GM21447 (cell line): Measurements from ENCODE around the gene IL4R.
A peak's percentile ranks its signal among the peaks of the same experiment; 100 is the strongest.

Experiments
- ATAC-seq: cut with Tn5 transposase; IDR thresholded peaks from one replicate; pipeline ENCODE4 v1.9.1; 2021; ENCODE audit not compliant: unreplicated experiment

The IL4R gene

DNA sequence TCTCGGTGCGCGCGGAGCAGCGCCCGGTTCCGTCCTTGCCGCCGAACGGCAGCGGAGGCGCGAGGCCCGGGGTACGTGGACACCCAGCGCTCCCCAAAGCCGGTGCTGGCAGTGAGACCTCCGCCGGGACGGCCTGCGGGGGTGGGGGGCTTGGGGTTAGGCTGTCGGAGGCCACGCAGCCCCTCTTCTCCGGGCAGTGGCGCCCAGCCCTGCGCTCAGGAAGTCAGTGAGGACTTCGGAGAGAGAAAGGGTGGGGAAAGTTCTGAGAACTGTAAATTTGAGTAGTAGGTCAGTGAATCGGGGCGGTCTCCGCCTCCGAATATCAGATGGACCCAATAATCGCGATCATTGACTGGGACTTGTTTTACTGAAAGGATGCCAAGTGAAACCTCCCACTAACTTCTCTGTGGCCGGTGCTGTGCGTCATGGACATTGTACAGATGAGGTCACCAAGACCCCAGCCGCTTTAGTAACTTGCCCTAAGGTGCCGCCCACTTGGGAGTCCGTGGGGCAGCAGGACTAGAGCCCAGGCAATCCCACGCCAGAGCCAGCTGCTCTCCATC is 468 bp downstream of the IL4R start:
- ATAC-seq, result no peak

DNA sequence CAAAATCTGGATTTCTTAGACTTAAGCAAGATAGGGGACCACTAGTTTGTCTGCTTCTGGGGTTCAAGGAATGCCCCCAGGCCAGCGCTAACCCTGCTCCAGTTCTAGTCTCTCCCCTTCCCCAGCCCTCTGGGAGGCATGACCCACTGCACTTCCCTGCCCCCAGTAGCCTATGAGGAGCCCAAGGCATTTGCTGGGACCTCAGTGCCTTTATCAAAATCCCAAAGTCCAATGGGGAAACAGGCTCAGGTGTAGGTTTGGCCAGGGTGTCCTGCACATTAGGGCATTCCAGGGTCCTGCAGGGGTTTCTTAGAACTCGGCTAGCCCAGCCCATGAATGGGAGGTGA is 1.2 kb downstream of the IL4R start:
- ATAC-seq, result no peak

DNA sequence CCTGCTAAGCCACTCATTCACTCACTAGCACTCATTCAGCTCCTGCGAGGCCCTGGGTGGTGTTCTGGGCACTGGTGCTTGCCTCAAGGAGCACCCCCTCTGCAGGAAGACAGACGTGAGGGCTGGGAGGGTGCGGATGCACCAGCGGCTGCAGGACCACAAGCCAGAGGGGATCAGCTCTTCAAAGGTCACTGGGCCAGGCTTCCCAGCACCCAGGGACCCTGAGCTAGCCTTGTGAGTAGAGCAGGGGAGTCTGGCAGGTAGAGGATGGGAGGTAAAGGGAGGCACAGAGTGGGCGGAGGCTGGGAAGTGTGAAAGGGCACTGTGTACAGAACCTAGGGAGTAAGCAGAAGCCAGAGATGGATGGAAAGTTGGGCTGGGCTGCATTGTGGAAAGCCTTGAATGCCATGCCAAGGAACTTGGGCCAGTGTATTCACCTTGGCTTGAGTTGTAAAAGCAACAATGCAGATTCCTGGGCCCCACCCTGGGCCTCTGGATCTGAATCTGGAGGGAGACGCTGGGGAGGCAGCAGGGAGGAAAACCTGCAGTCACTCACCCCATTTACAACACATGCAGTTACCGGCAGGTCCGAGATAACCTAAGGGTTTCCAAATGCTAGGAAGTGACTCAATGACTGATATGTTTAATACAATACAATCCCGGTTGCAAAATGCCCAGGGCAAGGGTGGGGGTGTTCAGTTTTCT is 1.7 kb downstream of the IL4R start:
- no peak for ATAC-seq

DNA sequence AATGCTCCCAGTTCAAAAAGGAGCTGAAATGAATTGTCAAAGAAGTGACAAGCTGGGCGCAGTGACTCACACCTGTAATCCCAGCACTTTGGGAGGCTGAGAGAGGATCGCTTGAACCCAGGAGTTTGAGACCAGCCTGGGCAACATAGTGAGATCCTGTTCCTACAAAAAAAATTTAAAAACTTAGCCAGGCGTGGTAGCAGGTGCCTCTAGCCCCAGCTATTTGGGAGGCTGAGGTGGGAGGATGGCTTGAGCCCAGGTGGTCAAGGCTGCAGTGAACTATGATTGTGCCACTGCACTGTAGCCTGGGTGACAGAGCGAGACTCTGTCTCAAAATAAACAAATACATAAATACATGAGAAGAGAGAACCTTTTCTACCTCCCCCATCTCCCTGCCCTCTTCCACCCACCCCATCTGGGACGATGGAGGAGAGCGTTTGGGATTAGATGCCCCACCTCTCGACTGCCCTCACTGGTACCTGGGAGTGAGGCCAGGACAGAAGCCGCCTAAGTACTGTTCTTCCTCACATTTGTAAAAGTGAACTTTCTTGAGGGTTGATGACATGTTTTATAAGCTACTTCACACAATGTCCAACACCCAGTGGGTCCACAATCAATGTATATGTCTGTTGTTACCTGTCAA is 2.4 kb downstream of the IL4R start:
- no peak for ATAC-seq

DNA sequence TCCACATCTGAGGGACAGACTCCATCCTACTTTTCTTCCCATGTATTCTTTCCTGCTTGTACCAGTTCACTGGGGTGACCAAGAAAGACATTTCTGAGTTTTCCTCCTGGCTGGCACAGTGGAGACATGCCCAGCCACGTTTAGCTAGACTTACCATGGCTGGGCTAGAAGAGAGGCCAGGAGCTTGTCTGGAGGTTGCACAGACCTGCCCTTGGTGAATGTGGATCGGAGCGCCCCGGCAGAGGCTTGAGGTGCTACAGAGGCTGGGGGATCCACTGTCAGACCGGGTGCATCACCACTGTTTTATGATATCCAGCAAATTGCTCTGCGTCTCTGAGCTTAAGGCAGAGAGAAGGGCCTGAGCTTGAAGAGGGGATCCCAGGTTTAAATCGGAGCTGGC is 3.5 kb downstream of the IL4R start:
- ATAC-seq, result no peak

DNA sequence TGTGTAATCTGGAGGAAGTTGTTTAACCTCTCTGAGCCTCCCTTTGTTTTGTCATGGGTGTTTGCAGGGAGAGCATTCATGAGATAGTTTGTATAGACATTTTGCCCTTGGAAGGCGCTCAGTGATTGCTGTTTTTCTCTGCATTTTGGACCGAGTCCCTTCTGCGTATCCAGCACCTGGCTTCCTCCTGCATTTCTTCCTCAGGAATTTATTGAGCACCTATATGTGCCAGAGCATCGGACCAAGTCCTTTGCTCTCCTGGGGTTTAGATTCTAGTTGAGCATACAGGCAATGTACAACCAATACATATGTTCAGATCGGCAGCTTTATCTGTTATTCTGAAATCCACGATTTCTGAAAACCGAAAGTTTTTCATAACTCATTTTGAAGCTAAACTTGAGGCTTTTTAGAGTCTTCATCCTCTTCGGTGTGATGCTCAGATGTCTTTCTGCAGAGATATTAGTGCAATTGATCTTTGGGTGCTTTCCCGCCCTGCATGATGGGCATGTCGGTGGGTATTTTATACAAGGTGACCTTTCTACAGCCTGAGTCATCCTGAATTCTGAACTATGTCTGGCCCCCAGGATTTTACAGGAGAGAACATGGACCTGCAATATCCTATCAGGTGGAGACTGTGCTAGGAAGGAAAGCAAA is 4.1 kb downstream of the IL4R start:
- ATAC-seq, result no peak

DNA sequence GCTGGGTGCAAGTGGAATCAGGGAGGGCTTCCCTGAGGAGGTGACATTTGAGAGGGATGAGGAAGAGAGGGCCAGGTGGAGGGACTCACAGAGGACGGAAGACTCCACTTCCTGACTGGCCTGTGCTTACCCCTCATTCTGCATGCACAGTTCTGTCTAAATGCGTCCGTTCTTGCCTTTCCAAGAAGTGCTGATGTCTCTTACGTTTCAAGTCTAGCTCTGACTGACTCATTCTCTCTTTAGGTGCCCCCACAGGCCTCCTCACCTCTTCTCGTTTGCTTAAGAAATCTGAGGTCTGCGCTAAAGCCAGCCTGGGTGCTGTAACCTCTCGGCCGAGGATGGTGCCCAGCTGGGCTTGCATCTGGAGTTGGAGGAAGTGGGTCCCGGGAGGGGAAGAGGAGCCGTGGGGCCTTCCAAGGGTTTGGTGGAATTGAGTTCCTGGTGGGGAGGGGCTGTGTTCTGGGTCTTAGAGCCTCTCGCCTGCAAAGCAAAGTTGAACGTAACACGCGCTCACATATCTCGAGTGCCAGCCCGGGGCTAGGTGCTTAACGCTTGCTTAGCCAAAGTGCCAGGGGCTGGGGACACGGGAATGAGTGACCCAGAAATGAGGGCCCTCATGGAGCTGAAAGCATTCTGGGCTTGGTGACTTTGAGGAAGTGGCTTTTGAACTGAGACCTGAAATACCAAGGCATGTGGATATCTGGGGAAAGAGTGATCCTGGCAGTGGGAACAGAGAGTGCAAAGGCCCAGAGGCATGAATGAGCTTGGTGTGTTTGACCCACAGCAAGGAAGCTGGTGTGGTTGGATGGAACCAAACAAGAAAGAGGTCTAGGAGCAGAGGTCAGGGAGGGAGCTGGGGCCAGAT is 4.8 kb downstream of the IL4R start:
- peak; percentile 37 for ATAC-seq

DNA sequence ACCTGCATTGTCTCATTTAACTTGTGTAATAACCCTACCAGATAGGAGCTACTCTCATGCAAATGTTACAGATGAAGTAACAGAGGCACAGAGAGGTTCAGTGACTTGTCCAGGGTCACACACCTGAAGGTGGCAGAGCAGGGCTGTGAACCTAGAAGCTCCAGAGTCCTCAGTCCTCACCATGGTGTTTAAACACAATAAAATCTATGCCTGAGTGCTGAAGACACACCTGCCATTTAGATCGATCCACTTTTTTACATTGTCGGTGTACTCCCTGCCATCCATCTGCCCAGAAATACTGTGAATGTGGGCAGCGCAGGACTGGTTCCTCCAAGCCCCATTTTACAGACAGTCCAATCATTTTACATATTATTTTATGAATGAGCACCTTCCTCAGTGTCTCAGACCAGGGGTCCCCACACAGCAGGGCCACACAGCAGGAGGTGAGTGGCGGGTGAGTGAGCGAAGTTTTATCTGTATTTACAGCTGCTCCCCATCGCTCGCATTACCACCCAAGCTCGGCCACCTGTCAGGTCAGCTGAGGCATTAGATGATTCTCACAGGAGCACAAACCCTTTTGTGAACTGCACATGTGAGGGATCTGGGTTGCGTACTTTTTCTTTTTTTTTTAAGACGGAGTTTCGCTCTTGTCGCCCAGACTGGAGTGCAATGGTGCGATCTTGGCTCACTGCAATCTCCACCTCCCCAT is 5.6 kb downstream of the IL4R start:
- ATAC-seq, result no peak

DNA sequence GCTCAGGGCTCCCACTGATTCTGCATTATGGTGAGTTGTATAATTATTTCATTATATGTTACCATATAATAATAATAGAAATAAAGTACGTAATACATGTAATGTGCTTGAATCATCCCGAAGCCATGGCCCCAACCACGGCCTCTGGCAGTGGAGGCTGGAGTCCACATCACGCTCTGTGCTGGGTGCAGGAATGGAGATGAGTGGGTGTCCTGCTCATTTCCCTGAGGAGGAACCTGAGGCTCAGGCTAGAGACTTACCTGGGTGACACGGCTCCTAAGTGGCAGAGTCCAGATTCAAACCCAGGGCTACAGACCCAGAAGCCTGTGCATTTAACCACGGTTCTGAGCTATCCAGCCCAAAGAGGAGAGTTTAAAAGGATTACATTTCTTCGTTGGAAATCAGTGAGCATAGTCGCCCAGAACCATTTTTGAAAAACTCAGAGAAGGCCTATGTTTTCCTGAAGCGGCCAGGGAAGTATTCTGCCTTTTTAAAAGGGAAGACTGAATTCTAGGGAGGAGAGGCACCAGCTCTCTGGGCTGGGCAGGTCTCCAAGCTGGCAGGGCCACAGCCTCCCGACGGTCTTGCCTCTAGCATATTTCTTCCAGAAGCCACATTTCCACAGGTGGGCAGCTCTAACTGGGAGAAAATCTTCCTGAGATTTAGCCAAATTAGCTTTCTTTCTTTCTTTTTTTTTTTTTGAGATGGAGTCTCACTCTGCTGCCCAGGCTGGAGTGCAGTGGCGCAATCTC is 6.7 kb downstream of the IL4R start:
- no peak for ATAC-seq

DNA sequence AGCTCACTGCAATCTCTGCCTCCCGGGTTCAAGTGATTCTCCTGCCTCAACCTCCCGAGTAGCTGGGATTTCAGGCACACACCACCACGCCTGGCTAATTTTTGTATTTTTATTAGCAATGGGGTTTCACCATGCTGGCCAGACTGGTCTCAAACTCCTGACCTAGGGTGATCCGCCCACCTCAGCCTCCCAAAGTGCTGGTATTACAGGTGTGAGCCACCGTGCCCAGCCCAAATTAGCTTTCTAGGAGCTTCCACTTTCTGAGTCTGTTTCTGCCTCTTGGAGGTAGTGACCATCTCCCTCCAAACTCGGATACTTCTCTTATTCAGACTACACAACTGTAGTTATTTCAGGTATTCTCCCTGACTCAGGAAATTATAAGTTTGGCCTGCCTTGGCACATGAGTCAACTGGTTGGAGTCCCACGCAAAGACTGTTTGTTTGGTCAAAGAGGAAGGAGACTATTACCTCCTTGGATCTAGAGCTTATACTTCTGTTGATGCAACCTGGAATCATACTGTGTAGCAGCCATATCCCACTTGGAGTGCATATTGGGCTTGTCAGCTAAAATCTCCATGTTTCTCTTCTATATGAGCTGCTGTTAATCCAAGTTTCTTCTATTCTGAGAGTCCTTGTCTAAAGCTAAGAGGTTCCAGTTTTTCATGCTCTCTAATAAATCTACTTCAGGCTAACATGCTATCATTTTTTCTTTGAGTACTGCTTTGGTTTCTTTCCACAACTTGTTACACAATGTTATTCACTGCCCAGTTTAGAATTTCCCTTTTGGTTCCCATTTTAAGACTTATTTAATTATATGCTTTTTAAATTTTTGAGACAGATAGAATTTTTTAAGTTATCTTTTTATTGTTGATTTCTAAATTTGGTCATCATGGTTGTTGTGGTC is 7.5 kb downstream of the IL4R start:
- no peak for ATAC-seq

DNA sequence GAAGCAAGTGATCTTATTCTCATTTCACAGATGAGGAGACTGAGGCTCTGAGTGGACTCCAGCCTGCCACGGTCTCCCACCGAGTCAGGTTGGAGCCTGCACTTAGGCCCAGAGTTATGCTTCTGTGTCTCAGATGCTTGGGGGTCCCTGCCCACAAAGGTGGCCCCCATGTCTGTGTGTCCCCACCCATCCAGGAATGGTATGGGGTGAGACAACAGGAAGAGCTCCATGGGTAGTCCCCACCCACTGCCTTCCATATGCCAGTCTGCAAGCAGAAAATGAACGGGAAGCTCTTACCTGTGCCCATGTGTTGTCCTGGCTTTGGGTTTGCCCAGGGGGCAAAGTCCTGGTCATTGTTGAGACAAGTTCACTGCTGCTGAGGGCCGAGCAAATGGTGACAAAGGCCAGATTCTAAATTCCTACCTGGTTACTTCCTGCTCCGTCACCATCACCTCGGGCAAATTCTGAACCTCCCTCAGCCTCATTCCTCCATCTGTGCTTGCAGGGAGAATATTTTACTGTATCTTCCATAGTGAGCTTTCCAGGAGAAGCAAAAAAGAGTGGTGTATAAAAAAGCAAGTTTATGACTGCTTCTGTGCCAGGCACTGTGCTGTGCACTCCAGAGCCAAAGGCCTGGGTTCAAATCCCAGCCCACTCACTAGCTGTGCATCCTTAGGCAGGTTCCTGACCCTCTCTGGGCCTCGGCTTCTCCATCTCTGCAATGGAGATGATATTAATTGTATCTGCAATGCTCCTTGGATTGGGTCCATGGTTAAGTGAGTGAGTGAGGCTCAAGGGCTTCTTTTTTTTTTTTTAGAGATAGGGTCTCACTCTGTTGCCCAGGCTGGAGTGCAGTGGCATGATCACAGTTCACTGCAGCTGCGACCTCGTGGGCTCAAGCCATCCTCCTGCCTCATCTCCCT is 9.3 kb downstream of the IL4R start:
- ATAC-seq, result no peak

DNA sequence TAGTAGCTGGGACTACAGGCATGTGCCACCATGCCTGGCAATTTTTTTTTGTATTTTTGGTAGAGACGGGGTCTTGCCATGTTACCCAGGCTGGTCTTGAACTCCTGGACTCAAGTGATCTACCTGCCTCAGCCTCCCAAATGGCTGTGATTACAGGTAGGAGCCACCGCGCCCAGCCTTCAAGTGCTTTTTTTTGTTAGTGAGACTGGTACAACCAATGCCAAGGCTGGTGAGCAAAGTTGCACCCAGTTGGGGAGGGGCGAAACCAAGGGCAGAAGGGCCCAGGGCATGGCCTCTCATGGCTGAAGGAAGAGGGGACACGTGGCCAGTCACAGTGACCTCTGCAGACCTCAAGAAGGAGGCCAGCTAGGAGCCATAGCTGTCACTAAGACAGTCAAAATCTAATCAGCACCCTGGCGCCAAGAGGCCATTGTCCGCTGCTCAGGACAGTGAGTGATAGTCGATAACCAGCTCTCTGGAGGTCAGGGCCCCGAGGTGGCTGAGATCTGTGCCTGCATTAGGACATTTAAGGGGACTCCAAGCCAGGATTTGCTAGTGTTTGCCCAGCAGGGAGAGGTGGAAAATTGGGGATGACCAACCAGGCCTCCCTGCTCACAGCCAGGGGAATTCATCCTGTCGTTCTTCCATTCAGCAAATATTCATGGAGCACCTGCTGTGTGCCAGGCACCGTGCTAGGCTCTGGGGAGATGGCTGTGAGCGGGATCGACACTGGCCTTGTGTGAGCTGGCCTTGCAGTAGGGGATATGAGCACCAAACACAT is 10.2 kb downstream of the IL4R start:
- ATAC-seq, result no peak

DNA sequence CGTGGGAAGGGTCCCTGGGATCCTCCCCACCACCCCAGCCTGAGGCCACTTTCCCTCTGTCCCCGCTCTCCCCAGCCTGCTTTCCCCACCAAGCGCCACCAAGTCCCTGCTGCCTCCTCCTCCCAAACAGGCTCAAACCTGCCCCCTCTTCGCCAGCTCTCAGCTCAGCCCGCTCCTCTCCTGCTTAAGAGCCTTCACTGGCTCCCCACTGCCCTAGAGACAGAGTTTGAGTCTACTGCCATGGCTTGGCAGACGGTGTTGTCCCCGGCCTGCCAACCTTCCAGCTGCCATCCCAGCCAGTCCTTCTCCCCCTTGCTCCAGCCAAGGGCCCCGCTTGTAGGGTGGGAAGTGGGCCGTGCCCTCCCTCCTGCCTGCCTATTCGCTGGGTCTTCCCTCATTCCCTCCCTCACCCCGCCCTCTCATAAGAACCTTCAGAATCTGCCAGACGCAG is 11.1 kb downstream of the IL4R start:
- no peak for ATAC-seq

DNA sequence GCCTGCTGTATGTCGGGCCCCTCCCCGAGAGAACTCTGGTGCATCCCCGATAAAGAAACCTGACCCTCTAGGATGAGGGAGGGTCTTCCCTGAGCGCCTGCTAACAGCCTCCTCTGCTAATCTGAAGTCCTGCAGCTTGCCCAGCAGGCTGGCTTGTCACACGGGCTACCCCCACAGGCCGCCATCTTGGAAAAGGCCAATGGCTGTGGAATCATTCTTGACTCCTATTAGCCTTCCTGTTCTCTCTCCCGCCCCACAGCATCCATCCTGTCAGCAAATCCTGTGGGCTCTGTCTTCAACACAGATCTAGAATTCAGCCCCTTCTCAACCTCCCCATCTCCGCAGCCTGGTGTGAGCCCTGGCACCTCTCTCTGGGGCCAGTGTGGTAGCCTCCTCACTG is 12.0 kb downstream of the IL4R start:
- ATAC-seq, result no peak

DNA sequence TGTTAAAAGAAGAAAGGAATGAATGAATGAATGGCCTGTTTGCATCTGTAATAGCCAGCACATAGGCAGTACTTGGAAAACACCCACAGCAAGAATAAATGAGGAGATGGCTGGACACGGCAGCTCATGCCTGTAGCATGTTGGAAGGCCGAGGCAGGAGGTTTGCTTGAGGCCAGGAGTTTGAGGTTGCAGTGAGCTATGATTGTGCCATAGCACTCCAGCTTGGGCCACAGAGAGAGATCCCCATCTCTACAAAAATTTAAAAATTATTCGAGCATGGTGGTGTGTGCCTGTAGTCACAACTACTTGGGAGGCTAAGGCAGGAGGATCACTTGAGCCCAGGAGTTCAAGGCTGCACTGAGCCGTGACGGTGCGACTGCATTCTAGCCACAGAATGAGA is 12.5 kb downstream of the IL4R start:
- ATAC-seq, result no peak

DNA sequence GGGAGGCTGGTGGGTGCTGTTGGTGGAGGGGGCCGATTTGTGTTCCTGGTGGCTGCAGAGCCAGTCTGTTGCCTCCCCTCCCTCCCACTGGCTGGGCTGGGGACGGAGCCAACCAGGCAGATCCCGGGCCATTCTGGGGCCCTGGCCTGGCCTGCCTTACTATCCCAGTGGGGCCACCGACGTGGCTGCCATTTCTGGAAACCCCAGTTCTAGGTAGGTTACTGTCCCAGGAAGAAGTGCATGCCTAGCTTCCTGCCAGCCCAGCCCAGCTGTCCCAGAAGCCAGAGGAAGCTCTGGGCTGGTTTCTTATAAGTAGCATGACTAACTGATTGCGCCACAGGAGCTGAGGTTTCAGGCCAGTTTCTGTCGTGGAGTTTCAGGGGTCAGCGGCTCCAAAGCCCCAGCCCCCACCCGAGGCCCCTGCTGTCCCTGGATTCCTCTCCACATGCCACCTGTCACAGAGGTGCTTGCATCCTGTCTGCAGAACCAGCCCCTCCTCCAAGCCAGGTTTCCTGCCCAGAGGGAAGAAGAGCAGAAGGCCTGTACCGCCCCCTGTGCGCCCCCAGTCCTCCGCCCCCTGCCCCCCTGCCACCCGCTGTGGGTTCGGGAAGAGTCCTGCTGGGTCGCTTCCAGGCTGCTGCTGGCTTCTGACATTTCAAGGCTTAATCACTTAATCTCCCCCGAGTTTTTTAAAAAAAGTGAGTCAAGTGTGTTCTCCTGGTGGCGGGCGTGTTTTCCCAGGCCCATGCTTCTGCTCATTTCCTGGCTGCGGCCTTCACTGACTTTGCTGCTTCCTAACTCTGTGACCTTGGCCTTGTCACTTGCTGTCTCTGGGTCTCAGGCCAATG is 13.2 kb downstream of the IL4R start:
- no peak for ATAC-seq
